ENCODE results near the gene F2R.
"Not testable (repeated sequence)": the region's sequence is repeated elsewhere in the genome, so short reads cannot be mapped to it uniquely, and the experiment has no call there.

Gene F2R
- total RNA-seq: 65.6 to 276 (median 190) reads per million in 4 experiments

- DNase-seq: no peak
Observed at GRCh38 chr5:76715736-76716455, at the start of gene F2R. F2R (plus strand) TSS chr5:76716126; CDS start chr5:76716308, 182 bp downstream.

- DNase-seq: no peak
Observed at GRCh38 chr5:76667495-76667894, 48.4 kb upstream of the F2R start.

GRCh38 chr5:76669245-76669644 is 46.7 kb upstream of the F2R start:
- no peak for DNase-seq

GRCh38 chr5:76670508-76670907 is 45.4 kb upstream of the F2R start:
- DNase-seq: no peak

GRCh38 chr5:76672242-76672641 is 43.7 kb upstream of the F2R start:
- no peak for DNase-seq

GRCh38 chr5:76673125-76673524 is 42.8 kb upstream of the F2R start:
- DNase-seq: no peak

GRCh38 chr5:76674330-76675066 is 41.4 kb upstream of the F2R start:
- no peak for DNase-seq

GRCh38 chr5:76675364-76675763 is 40.6 kb upstream of the F2R start:
- no peak for DNase-seq

GRCh38 chr5:76677849-76678472 is 38.0 kb upstream of the F2R start:
- no peak for DNase-seq

GRCh38 chr5:76679231-76679630 is 36.7 kb upstream of the F2R start:
- DNase-seq: no peak

GRCh38 chr5:76680826-76681225 is 35.1 kb upstream of the F2R start:
- not testable (repeated sequence) for DNase-seq

- DNase-seq: no peak
Observed at GRCh38 chr5:76681287-76681686, 34.6 kb upstream of the F2R start.

GRCh38 chr5:76682387-76682786 is 33.5 kb upstream of the F2R start:
- no peak for DNase-seq

GRCh38 chr5:76683816-76684731 is 31.9 kb upstream of the F2R start:
- DNase-seq: no peak

- no peak for DNase-seq
Observed at GRCh38 chr5:76684756-76685519, 31.0 kb upstream of the F2R start.

GRCh38 chr5:76685704-76686103 is 30.2 kb upstream of the F2R start:
- DNase-seq: no peak

- no peak for DNase-seq
Observed at GRCh38 chr5:76688212-76688611, 27.7 kb upstream of the F2R start.

GRCh38 chr5:76688836-76689235 is 27.1 kb upstream of the F2R start:
- no peak for DNase-seq

GRCh38 chr5:76689321-76690036 is 26.4 kb upstream of the F2R start:
- no peak for DNase-seq

GRCh38 chr5:76690037-76690679 is 25.8 kb upstream of the F2R start:
- DNase-seq: no peak

Data from effector CD8-positive, alpha-beta T cell (primary cell).